NCI-H2196 treated with DMSO at 0.1 percent for 48 hours (cell line): ENCODE measurements around the gene CR1L.
"Not testable (repeated sequence)": the region's sequence is repeated elsewhere in the genome, so short reads cannot be mapped to it uniquely, and the experiment has no call there.

ENCODE experiments used
- DNase-seq: peaks from one replicate; lab custom pipeline; 2025; ENCODE audit not compliant: unreplicated experiment; lab: John Stamatoyannopoulos, UW

CR1L gene

GRCh38 chr1:207680590-207681388, 35.9 kb downstream of the CR1L start:
- DNase-seq: not testable (repeated sequence)

- not testable (repeated sequence) for DNase-seq
Measured at GRCh38 chr1:207682872-207683434, 38.0 kb downstream of the CR1L start.

- DNase-seq: not testable (repeated sequence)
Measured at GRCh38 chr1:207690551-207690950, 45.6 kb downstream of the CR1L start.

- DNase-seq: no peak
Measured at GRCh38 chr1:207691010-207691409, 46.1 kb downstream of the CR1L start.

GRCh38 chr1:207691841-207692240, 46.9 kb downstream of the CR1L start:
- no peak for DNase-seq

- not testable (repeated sequence) for DNase-seq
Measured at GRCh38 chr1:207692291-207692690, 47.4 kb downstream of the CR1L start.

GRCh38 chr1:207695891-207696290, 51.0 kb downstream of the CR1L start:
- DNase-seq: no peak

GRCh38 chr1:207698822-207699483, 54.0 kb downstream of the CR1L start:
- DNase-seq: peak; percentile 26

GRCh38 chr1:207702317-207702716, 57.4 kb downstream of the CR1L start:
- DNase-seq: no peak

GRCh38 chr1:207703712-207704111, 58.8 kb downstream of the CR1L start:
- DNase-seq: no peak

GRCh38 chr1:207708004-207708403, 63.1 kb downstream of the CR1L start:
- DNase-seq: not testable (repeated sequence)

GRCh38 chr1:207711285-207711684, 66.4 kb downstream of the CR1L start:
- DNase-seq: no peak

- not testable (repeated sequence) for DNase-seq
Measured at GRCh38 chr1:207712701-207713100, 67.8 kb downstream of the CR1L start.

GRCh38 chr1:207713529-207713928, 68.6 kb downstream of the CR1L start:
- no peak for DNase-seq

- DNase-seq: no peak
Measured at GRCh38 chr1:207719234-207719633, 74.3 kb downstream of the CR1L start.

GRCh38 chr1:207728200-207728858, 83.4 kb downstream of the CR1L start:
- DNase-seq: not testable (repeated sequence)

- DNase-seq: not testable (repeated sequence)
Measured at GRCh38 chr1:207737503-207738157, 92.7 kb downstream of the CR1L start.

GRCh38 chr1:207738158-207738659, 93.3 kb downstream of the CR1L start:
- not testable (repeated sequence) for DNase-seq

GRCh38 chr1:207740207-207740606, 95.3 kb downstream of the CR1L start:
- no peak for DNase-seq

- no peak for DNase-seq
Measured at GRCh38 chr1:207742850-207743555, 98.1 kb downstream of the CR1L start.
